K562 (cell line): Measurements from ENCODE around the gene GALNT7. TPM values are rescaled to one million over a fixed set of nuclear protein-coding genes. Genes with fewer than 3 reads are reported as not detected.

Source experiments
- BCOR ChIP-seq: fragments of 450-650 bp; IDR thresholded peaks from 2 replicates; pipeline ENCODE4 v1.6.1; 2016
- CBFA2T3 ChIP-seq: fragments of 450-650 bp; IDR thresholded peaks from 2 replicates; pipeline ENCODE4 v1.6.1; 2017
- CREM ChIP-seq: IDR thresholded peaks from 2 replicates; pipeline ENCODE4 v1.6.1; 2014; ENCODE audit warnings: antibody characterized with exemption, low read depth
- MBD1 ChIP-seq: fragments of 250-450 bp; sonication (Bioruptor Pico); IDR thresholded peaks from 2 replicates; pipeline ENCODE4 v1.8.0; 2022; ENCODE audit warnings: inconsistent platforms
- MEIS2 ChIP-seq: fragments of 450-650 bp; IDR thresholded peaks from 2 replicates; pipeline ENCODE4 v1.6.1; 2014; ENCODE audit warnings: mild to moderate bottlenecking; ENCODE audit not compliant: partially characterized antibody
- PBX2 ChIP-seq, 2 experiments: IDR thresholded peaks in 1 of 2; conservative IDR thresholded peaks in 1 of 2; 2 replicates each; pipeline ENCODE4 v1.6.1; 2016; ENCODE audit warnings: low read depth in 2 of 2, mild to moderate bottlenecking in 1 of 2, missing compliant biosample characterization in 1 of 2, missing genetic modification characterization in 1 of 2, moderate library complexity in 1 of 2
- RCOR1 ChIP-seq, 2 experiments: IDR thresholded peaks; 2 replicates each; pipeline ENCODE4 v1.6.1; 2012; ENCODE audit warnings: low read depth in 2 of 2, low read length in 2 of 2, borderline replicate concordance in 1 of 2, improper control_type of control experiment in 1 of 2
- SMARCB1 ChIP-seq: IDR thresholded peaks from 2 replicates; pipeline ENCODE4 v1.6.1; 2011; ENCODE audit warnings: improper control_type of control experiment, low read depth; ENCODE audit not compliant: insufficient read length
- TFAM ChIP-seq: fragments of 250-450 bp; sonication (Bioruptor Pico); conservative IDR thresholded peaks from 2 replicates; pipeline ENCODE4 v1.5.0; 2021; ENCODE audit warnings: mild to moderate bottlenecking, moderate library complexity
- ZBTB40 ChIP-seq, 2 experiments: fragments of 450-650 bp in 1 of 2; sonication (generic) in 1 of 2; formaldehyde crosslinking in 1 of 2; IDR thresholded peaks; 2 replicates each; pipeline versions ENCODE4 v1.7.1 to v1.9.0; 2016 to 2022; ENCODE audit warnings: inconsistent platforms in 1 of 2, mild to moderate bottlenecking in 1 of 2, missing genetic modification reagents in 1 of 2
- polyA plus RNA-seq, 8 experiments: library from polyadenylated mRNA; depleted of rRNA in 4 of 8; stranded (reverse) in 5 of 8; unstranded in 3 of 8; fragments of >200 nt; fragmentation: Nextera tagmentation in 2 of 8; fragmentation: Illumina TruSeq in 1 of 8; extraction: Ambion mirVana in 2 of 8; extraction: Trizol in 1 of 8; gene quantifications; 2 replicates each; pipeline versions ENCODE4 v1.2.1 to v1.2.3, GENCODE V29; 2011 to 2014; ENCODE audit warnings: inconsistent platforms in 1 of 8, missing spikeins in 1 of 8
- total RNA-seq, 7 experiments: library from RNA; depleted of rRNA in 6 of 7; stranded (reverse); fragments of >200 nt in 6 of 7; fragmentation: Illumina TruSeq in 2 of 7; extraction: Trizol in 2 of 7; gene quantifications; 2 replicates each; pipeline versions ENCODE4 v1.2.1 to v1.2.3, GENCODE V29; 2011 to 2021; ENCODE audit warnings: low replicate concordance in 1 of 7

The GALNT7 gene
- total and polyA plus RNA-seq, 9 of the 15 experiments (the other 6 are each of a cell fraction or from before 2014, with no cell fraction given) = 16.7 to 38.7 (median 31.1) TPM

GRCh38 chr4:173202395-173202794 is 33.8 kb downstream of the GALNT7 start (continued):
- TF ChIP-seq PBX2 (CRISPR knock-in tag; IDR thresholded peaks at IDR 0.05; ENCODE audit: low read depth) (no peak), PBX2 (tag; conservative IDR thresholded peaks at IDR 0.05; ENCODE audit: low read depth) (peak; percentile 33; the same call in 1 of the 2 replicates), ZBTB40 (IDR thresholded peaks at IDR 0.05) (no peak), ZBTB40 (CRISPR knock-in tag; IDR thresholded peaks at IDR 0.05) (no peak), CBFA2T3 (peak; percentile 65), RCOR1 (IDR thresholded peaks at IDR 0.05; ENCODE audit: borderline replicate concordance in 1 of 2, low read depth in 2 of 2, low read length in 2 of 2) (peak; percentile 17 to 94; a peak in 2 of 4 replicates), TFAM (CRISPR knock-in tag) (no peak), SMARCB1 (no peak), BCOR (no peak), MEIS2 (peak; percentile 42), CREM (no peak), MBD1 (no peak)
- TF ChIP-seq, all 486 proteins: peak for 6
